Ecto neural progenitor cell (in vitro differentiated cells): ENCODE results near the gene WNT1.

Source experiments
- DNase-seq: peaks from one replicate; pipeline ENCODE4 v3.0.0-alpha.2; 2018; ENCODE audit warnings: low spot score

Gene WNT1

GRCh38 chr12:48961801-48962200, 16.3 kb upstream of the WNT1 start:
- DNase-seq: no peak

DNA sequence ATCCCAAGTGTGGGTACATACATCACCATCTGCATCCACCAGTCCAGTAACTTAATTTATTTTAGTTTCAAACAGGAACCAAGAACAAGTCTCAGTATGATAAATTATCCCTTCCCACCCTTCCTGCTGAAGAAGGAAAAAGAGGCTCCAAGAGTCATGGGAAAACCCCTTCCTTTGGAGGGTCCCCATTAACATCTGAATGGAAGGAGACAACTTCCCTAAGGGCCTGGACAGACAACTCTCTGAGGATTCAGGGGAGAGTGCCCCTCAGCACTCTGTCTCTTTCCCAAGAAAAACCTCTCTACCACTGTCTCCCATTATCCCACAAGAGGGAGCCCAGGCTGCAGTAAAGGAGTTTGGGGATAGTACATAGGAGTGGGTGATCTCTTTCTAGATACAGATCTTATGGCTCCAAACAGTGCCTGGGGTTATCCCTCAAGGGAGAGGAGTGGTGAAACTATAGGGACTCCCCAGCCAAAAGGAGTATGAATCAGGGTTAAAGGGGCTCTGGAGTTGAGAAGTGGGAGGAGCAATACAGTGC, 12.8 kb upstream of the WNT1 start:
- DNase-seq: no peak

GRCh38 chr12:48966177-48966895, 11.8 kb upstream of the WNT1 start:
- no peak for DNase-seq

DNA sequence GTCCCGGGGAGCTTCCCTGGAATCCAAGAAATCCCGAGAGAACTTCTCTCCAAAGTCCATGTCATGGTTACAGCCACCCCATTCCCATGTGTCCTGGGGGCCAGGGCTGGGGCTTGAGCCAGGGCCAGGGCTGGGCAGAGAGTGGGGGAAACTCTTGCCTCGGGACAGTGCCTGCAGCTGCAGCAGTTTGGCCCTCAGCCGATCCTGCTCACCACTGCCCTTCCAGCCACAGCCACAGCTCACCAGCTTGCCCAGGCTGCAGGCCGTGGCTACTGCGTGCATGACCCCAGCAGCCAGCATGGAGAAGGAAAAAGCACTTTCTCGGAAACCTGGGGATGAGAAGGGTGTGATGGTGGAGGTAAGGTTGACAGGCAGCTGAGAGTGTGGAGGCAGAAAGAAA, 10.1 kb upstream of the WNT1 start:
- DNase-seq: no peak

DNA sequence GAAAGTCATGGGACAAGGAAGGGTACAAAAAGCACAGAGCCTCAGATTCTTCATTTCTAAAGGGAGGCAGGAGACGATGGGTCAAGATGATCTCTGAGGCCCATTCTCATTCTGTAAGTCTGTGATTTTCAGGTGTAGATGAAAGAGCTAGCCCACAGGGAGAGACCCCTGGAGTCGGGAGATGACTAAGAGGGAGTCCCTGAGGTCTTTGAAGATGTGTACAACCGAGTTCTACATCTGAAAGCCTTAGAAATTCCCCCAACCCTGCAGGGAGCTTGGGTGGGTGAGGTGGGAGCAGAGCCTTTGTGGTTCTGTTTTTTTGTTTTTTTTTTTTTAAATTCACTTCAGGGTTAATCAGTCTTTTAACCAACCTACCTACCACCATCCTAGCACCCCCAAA, 9.7 kb upstream of the WNT1 start:
- no peak for DNase-seq

- DNase-seq: no peak
Measured at GRCh38 chr12:48969160-48969771, 8.9 kb upstream of the WNT1 start.

DNA sequence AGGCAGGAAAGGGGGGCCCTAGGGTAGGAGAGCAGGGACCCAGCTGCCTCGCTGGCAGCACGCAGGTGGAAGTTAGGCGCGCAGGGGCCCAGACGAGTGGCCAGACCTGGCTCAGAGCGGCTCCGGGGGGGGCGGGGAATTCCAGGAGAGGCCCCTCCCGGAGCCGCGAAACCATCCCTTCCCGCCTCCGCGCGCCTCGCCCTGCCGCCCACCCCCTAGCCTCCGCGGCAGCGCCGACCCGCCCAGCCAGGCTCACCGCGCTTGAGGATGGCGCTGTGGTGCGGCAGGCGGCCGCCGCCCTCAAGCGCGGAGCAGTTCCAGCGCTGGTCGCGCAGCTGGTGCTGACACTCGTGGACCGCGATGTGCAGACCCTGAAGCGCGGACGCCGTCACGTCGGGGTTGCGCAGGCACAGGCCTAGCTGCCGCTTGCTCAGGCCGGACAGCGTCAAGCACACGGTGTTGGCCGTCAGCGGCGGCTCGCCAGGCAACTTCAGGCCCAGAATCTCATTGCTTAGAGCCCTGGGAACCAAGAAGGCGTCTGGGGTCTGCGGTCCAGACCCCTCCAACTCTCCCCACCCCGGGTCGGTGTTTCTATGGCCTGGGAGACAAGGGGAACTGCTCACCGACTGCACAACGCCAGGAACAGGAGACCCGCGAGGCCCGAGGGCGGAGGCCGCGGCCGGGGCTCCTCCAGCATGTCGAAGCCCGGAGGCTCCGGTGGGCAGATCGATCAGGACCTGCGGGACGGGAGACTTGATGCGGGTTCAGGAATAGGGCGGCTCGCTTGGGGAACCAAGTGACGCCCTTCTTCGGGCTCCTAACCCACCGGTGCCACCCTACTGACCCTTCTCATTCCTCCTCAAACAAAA, 8.1 kb upstream of the WNT1 start:
- DNase-seq: peak; percentile 80

GRCh38 chr12:48970702-48971334, 7.3 kb upstream of the WNT1 start:
- DNase-seq: no peak

DNA sequence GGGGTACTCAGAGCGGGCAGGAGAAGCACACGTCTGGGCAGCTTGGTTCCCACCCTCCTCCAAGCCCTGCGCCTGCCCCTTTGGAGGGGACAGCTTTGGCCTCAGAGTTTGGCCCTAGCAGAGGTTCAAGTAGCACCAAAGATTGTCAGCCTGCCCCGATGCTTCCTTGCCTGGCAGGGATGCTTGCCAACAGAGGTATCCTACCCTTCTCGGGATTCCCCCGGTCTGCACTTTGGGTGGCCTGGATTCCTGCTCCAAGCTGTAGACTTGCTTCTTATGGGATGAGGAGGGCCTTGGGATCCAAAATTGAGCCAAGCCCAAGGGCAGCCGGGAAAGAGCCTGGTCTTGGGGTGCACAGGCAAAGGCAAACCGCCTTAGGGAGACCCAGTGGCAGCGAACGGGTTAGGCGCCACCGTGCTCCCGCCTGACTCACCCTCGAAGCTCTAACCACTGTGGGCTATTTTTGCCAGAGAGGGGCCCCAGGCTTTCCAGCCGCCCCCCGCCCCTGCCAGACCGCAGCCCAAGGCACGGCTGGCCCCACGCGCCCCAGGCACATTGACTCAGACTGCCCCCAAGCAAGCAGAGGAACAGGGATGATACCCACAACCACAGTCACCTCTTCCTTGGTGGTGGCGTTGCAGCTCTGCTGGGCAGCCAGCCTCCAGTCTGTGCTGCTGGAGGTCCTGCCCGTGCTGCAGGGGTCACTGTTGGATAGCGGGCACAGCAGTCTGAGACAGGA, 5.7 kb upstream of the WNT1 start:
- no peak for DNase-seq

DNA sequence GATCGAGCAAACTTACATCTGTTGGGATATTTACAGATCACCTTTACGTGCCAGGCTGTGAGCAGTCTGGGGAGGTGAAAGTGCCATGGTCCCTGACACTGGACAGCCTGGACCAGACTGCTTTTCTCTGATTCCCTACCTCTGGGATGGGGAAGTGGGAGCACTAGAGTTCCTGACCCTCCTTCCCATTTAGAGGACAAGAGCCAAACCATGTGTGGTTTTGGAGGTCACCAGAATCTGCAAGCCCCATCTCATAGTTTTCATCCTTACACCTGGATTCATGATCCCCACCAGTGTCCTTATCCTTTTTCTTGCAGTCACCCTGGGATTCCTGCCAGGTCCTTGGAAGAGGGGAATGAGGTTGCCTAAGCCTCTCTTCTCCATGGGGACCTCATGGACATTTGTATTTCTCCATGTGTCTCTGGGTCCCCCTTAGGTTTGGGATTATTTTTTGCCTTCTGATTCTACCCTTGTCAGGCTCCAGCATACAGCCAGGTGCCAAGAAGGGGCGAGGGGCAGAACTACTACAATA, 5.1 kb upstream of the WNT1 start:
- no peak for DNase-seq

GRCh38 chr12:48973531-48973930, 4.6 kb upstream of the WNT1 start:
- peak; percentile 72 for DNase-seq

DNA sequence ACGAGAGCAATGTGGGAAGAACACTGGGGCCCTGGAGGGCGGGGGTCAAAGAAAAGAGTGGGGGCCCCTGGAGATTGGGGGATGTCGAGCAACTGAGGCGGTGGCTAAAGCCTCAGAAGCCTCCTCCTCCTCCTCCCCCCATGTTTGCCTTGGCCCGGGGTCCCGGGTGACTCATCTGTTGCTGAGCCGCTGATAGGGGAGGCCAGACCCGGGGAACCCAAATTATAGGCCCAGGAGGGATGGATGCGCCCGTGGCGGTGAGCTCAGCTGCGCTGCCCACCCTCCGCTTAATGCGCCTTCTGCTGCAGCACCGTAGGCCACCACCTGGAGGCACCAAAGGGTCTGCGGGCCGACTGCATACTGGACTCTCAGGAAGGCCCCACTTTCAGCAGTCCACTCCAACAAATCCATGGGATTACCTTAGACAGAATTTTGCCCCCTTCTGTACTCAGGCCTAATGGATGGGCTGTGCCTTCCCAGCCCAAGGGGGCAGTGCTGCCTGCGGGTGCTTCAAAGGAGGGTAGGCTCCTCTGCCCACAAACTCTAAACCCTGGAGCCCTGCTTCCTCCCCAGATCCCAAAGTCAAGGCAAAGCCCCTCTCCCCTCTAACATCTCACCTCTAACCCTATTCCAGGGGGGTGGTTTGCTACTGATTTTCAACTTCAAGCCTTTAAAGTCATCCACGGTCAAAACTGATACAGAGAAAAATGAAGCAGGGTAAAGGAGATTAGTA, 4.0 kb upstream of the WNT1 start:
- DNase-seq: peak; percentile 91

GRCh38 chr12:48977290-48978281, 536 bp upstream of the WNT1 start:
- DNase-seq: peak; percentile 91

DNA sequence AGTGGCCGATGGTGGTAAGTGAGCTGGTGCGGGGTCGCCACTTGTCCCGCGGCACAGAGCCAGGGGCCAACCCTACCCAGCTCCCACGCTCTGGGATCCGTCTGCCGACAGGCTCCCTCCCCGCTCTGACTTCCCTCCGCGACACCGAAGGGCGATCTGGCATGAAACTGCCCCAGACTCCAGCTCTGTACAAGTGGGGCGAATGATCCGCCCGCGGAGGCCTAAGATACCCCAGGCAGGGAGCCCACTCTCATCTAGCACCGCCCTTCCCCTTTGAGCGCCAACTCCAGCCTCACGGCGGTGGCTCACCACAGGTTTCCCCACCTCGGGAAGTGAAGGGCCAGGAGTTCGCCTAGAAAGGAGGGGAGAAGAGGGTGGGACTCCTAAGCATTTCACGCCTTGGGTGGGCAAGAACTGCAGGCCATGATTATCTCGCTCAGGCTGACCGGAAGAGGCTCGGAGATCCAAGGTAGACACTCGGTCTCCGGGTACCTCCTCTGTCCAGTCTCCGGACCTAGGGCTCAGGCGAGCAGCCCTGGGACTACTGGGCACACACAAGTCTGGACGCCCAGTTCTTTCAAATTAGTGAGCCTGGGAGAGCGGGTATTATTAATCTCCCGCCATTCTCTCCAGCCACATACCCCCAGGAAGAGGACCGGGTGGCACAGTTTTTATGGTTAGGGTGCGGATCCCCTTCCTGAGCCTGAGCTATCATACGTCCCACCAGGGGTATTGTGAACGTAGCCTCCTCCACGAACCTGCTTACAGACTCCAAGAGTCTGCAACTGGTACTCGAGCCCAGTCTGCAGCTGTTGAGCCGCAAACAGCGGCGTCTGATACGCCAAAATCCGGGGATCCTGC, 849 bp downstream of the WNT1 start:
- peak; percentile 67 for DNase-seq

DNA sequence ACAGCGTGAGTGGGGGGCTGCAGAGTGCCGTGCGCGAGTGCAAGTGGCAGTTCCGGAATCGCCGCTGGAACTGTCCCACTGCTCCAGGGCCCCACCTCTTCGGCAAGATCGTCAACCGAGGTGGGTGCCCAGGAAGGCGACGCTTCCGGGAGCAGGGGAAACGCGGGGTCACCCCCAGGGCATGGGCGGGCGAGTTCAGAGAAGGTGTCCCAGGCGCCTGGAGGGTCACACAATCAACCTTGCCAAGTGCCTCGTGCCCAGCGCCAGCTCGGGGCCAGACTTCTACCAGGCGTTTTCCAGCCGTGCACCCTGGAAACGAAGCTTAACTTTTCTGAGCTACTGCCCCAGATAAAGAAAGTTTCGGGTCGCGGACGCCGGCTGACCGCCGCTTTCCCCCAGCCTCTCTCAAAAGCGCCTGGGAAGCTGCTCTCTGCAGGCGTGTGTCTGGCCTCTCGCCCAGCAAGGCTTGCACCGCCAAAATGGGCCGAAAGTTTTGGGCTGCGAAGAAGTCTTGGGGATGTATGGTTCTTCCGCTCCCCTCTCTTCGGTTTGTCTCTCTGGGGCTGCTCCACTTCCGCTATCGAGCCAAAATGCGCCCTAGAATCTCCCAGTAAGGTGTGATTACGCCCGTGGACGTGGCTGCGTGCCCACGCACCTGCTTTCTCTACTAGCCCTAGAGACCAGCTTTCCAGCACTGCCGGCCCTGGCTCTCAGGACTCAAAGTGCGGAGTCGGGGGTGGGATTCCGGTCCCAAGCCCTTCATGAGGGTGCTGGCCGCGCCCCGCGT, 1.7 kb downstream of the WNT1 start:
- peak; percentile 71 for DNase-seq

GRCh38 chr12:48980389-48980952, 2.3 kb downstream of the WNT1 start:
- peak; percentile 81 for DNase-seq
